Measurements from ENCODE around the gene DMGDH. TPM values are rescaled to one million over a fixed set of nuclear protein-coding genes. Genes with fewer than 3 reads are reported as not detected.

DMGDH gene
- total RNA-seq, 1 donor from 2014 or later, result 0.32 TPM

- Mint-ChIP-seq H3K27ac (no peak overlapping the region), H3K36me3 (no peaks in the 10 kb centered on the region), H3K27me3 (ENCODE audit: insufficient read depth, low read depth) (peaks cover 3% of the 10 kb centered on the region), H3K4me3 (no peak overlapping the region), H3K9me3 (no peaks in the 10 kb centered on the region), H3K4me1 (peaks cover 15% of the 10 kb centered on the region)
- H3K9me3 ChIP-seq (ENCODE audit: low read depth), result no peaks in the 10 kb centered on the region
- H3K79me2 ChIP-seq (ENCODE audit: low read depth), result peaks cover 7% of the 10 kb centered on the region
- no peak overlapping the region for H3K4me3 ChIP-seq
- peaks cover 16% of the 10 kb centered on the region for H3K27me3 ChIP-seq
- H2AFZ ChIP-seq (replicated peaks), result no peak overlapping the region
- H3K4me2 ChIP-seq, result no peak overlapping the region
- no peak for DNase-seq (ENCODE audit: low spot score)
- TF ChIP-seq EZH2phosphoT487 (IDR thresholded peaks at IDR 0.05) (no peak), EZH2 (IDR thresholded peaks at IDR 0.05) (no peak), CTCF (IDR thresholded peaks at IDR 0.05) (no peak)
- H3K27ac ChIP-seq, result no peak overlapping the region
- no peak overlapping the region for H3K9ac ChIP-seq
- no peaks in the 10 kb centered on the region for H3K36me3 ChIP-seq
- no peaks in the 10 kb centered on the region for H4K20me1 ChIP-seq (ENCODE audit: low read depth)
- peaks cover 11% of the 10 kb centered on the region for H3K4me1 ChIP-seq
- H3F3A ChIP-seq (ENCODE audit: low read depth), result peaks cover 22% of the 10 kb centered on the region
Observed at GRCh38 chr5:78989080-78989479, 80.4 kb downstream of the DMGDH start.

GRCh38 chr5:78985725-78986223 is 83.7 kb downstream of the DMGDH start:
- H3K4me1 ChIP-seq, result peaks cover 19% of the 10 kb centered on the region
- peak overlapping the region; percentile 95 for H3K4me3 Mint-ChIP-seq
- peaks cover 16% of the 10 kb centered on the region for H3K27me3 ChIP-seq
- peak; percentile 26 for DNase-seq (ENCODE audit: low spot score)
- H3F3A ChIP-seq (ENCODE audit: low read depth), result peaks cover 32% of the 10 kb centered on the region
- H3K9ac ChIP-seq, result peak overlapping the region; percentile 61
- H3K36me3 Mint-ChIP-seq, result no peaks in the 10 kb centered on the region
- H3K27ac Mint-ChIP-seq, result peak overlapping the region; percentile 98
- H2AFZ ChIP-seq (replicated peaks), result peak overlapping the region; percentile 86
- peaks cover 26% of the 10 kb centered on the region for H3K4me1 Mint-ChIP-seq
- peaks cover 3% of the 10 kb centered on the region for H3K27me3 Mint-ChIP-seq (ENCODE audit: insufficient read depth, low read depth)
- no peak overlapping the region for H3K27ac ChIP-seq
- peak overlapping the region; percentile 82 for H3K4me3 ChIP-seq
- H4K20me1 ChIP-seq (ENCODE audit: low read depth), result no peaks in the 10 kb centered on the region
- H3K9me3 Mint-ChIP-seq, result no peaks in the 10 kb centered on the region
- no peaks in the 10 kb centered on the region for H3K36me3 ChIP-seq
- H3K9me3 ChIP-seq (ENCODE audit: low read depth), result no peaks in the 10 kb centered on the region
- peak overlapping the region; percentile 85 for H3K4me2 ChIP-seq
- peaks cover 24% of the 10 kb centered on the region for H3K79me2 ChIP-seq (ENCODE audit: low read depth)
- TF ChIP-seq CTCF (IDR thresholded peaks at IDR 0.05), result no peak
- no peak for TF ChIP-seq EZH2phosphoT487 (IDR thresholded peaks at IDR 0.05)
- no peak for TF ChIP-seq EZH2 (IDR thresholded peaks at IDR 0.05)

- peak within 1 kb of the TSS; percentile 86 for H2AFZ ChIP-seq (replicated peaks)
- Mint-ChIP-seq H3K4me1 (peaks cover 26% of the 10 kb centered on the region), H3K4me3 (peak within 1 kb of the TSS; percentile 95), H3K36me3 (no peaks in the 10 kb centered on the region), H3K27me3 (ENCODE audit: insufficient read depth, low read depth) (peaks cover 3% of the 10 kb centered on the region), H3K27ac (peak within 1 kb of the TSS; percentile 98), H3K9me3 (no peaks in the 10 kb centered on the region)
- peaks cover 24% of the 10 kb centered on the region for H3K79me2 ChIP-seq (ENCODE audit: low read depth)
- peaks cover 32% of the 10 kb centered on the region for H3F3A ChIP-seq (ENCODE audit: low read depth)
- peak within 1 kb of the TSS; percentile 94 for H3K27ac ChIP-seq
- TF ChIP-seq EZH2phosphoT487 (IDR thresholded peaks at IDR 0.05) (no peak), EZH2 (IDR thresholded peaks at IDR 0.05) (no peak), CTCF (IDR thresholded peaks at IDR 0.05) (no peak)
- peaks cover 19% of the 10 kb centered on the region for H3K4me1 ChIP-seq
- peak within 1 kb of the TSS; percentile 61 for H3K9ac ChIP-seq
- H3K9me3 ChIP-seq (ENCODE audit: low read depth), result no peaks in the 10 kb centered on the region
- DNase-seq (ENCODE audit: low spot score), result no peak
- H3K36me3 ChIP-seq, result no peaks in the 10 kb centered on the region
- no peaks in the 10 kb centered on the region for H4K20me1 ChIP-seq (ENCODE audit: low read depth)
- H3K4me2 ChIP-seq, result peak within 1 kb of the TSS; percentile 85
- peaks cover 16% of the 10 kb centered on the region for H3K27me3 ChIP-seq
- H3K4me3 ChIP-seq, result peak within 1 kb of the TSS; percentile 82
Observed at GRCh38 chr5:78985116-78985724, 84.3 kb downstream of the DMGDH start, which contains the start of gene ARSB. TSS of gene ARSB (minus strand) at chr5:78985310. CDS start at chr5:78985248, 62 bp downstream.

Measured in neural progenitor cell (in vitro differentiated cells).